GM12892 (cell line): Measurements from ENCODE around the gene PTMS.

ENCODE experiments used
- POLR2A ChIP-seq: IDR thresholded peaks from 2 replicates; pipeline ENCODE4 v1.6.1; 2011; ENCODE audit warnings: low read depth, low read length, control low read depth
- POLR2AphosphoS5 ChIP-seq: IDR thresholded peaks from 2 replicates; pipeline ENCODE4 v1.6.1; 2011; ENCODE audit warnings: low read depth, low read length, control low read depth
- TAF1 ChIP-seq: IDR thresholded peaks from 2 replicates; pipeline ENCODE4 v1.6.1; 2011; ENCODE audit warnings: low read depth, mild to moderate bottlenecking, control low read depth, low read length, borderline replicate concordance

DNA sequence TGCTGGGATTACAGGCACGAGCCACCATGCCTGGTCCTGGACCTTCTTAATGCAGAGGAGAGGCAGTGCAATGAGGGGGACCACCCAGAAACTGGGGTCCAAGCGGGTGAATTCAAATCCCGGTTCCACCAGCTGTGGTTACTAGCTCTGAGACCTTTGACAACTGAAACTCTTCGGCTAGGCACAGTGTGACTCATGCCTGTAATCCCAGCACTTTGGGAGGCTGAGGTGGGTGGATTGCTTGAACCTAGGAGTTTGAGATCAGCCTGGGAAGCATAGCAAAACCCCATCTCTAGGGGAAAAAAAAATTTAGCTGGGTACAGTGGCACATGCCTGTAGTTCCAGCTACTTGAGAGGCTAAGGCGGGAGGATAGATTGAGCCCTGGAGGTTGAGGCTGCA, 18.1 kb downstream of the PTMS start:
- TF ChIP-seq POLR2A (no peak), POLR2AphosphoS5 (no peak), TAF1 (no peak)
